ENCODE results near the gene ZFP1. TPM values are rescaled to one million over a fixed set of nuclear protein-coding genes. Genes with fewer than 3 reads are reported as not detected.
A peak's percentile ranks its signal among the peaks of the same experiment; 100 is the strongest.

ZFP1 gene
- total RNA-seq, 2 donors from 2014 or later, result 10.4 to 13.3 TPM

- Mint-ChIP-seq H3K36me3 (ENCODE audit: low read depth) (no peaks in the 10 kb centered on the region), H3K27me3 (ENCODE audit: insufficient read depth) (no peaks in the 10 kb centered on the region), H3K9me3 (peaks cover 5% of the 10 kb centered on the region), H3K4me3 (no peak overlapping the region), H3K27ac (no peak overlapping the region), H3K4me1 (no peaks in the 10 kb centered on the region)
- no peaks in the 10 kb centered on the region for H3K27me3 ChIP-seq (ENCODE audit: control insufficient read depth, insufficient read depth, low read length, poor library complexity, severe bottlenecking)
- H3K4me3 ChIP-seq (ENCODE audit: low read length), result no peak overlapping the region
- peak; percentile 79 for DNase-seq
- WGBS, 2 experiments (ENCODE audit: insufficient coverage in 1 of 2, insufficient read length in 1 of 2), result 66 to 69% methylated on average over 8 to 9 of the region's 9 CpGs
- H3K36me3 ChIP-seq (ENCODE audit: control insufficient read depth, insufficient read depth, low read length), result no peaks in the 10 kb centered on the region
- H3K9me3 ChIP-seq (ENCODE audit: control insufficient read depth, low read length), result no peaks in the 10 kb centered on the region
- no peak overlapping the region for H3K9ac ChIP-seq (ENCODE audit: extremely low read depth, low read length, poor library complexity, severe bottlenecking)
- peaks cover 4% of the 10 kb centered on the region for H3K4me1 ChIP-seq (ENCODE audit: control insufficient read depth, insufficient read depth, low read length)
- no peak for TF ChIP-seq CTCF (conservative IDR thresholded peaks at IDR 0.05)
- H3K27ac ChIP-seq (ENCODE audit: low read depth, low read length), result no peak overlapping the region
Measured at GRCh38 chr16:75138636-75139035, 9.7 kb upstream of the ZFP1 start.

DNA sequence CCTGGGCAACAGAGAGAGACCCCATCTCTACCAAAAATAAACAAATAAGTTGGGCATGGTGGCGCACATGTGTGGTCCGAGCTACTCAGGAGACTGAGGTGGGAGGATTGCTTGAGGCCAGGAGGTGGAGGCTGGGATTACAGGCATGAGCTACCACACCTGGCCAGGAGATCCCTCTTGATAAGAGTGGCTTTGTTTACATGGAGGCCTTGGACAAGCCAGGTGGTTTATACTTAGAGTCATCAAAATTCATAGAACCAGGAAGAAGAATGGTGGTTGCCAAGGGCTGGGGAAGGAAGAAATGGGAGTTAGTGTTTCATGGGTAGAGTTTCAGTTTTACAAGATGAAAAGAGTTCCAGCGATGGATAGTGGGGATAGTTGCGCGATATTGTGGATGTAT is 8.8 kb upstream of the ZFP1 start:
- no peak overlapping the region for H3K4me3 Mint-ChIP-seq
- 99 to 100% methylated on average over 1 to 5 of the region's 5 CpGs for WGBS, 2 experiments (ENCODE audit: insufficient coverage in 1 of 2, insufficient read length in 1 of 2)

DNA sequence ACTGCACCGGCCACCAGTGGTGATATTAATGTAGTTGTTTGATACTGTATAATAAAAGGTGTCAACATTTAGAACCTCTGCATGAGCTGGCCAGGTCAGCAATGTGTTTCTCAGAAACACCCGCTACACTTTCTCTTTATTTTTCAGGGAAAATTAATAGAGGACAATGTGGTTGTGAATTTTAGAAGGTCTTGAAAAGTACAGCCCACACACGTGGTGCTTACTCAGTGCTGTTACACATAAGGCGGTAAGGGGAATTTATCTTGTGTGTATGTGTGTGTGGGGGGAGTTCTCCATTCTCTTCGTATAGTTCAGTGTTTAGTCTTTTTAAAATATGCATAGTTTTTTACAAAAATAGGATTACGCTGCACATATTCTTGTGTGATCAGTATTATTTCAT is 4.4 kb upstream of the ZFP1 start:
- no peak overlapping the region for H3K9ac ChIP-seq (ENCODE audit: extremely low read depth, low read length, poor library complexity, severe bottlenecking)
- no peak for DNase-seq
- no peak overlapping the region for H3K27ac Mint-ChIP-seq
- peaks cover under 1% of the 10 kb centered on the region for H3K36me3 Mint-ChIP-seq (ENCODE audit: low read depth)
- H3K9me3 ChIP-seq (ENCODE audit: control insufficient read depth, low read length), result no peaks in the 10 kb centered on the region
- no peaks in the 10 kb centered on the region for H3K4me1 ChIP-seq (ENCODE audit: control insufficient read depth, insufficient read depth, low read length)
- H3K4me1 Mint-ChIP-seq, result peaks cover under 1% of the 10 kb centered on the region
- H3K4me3 Mint-ChIP-seq, result no peak overlapping the region
- peaks cover 15% of the 10 kb centered on the region for H3K9me3 Mint-ChIP-seq
- no peaks in the 10 kb centered on the region for H3K27me3 ChIP-seq (ENCODE audit: control insufficient read depth, insufficient read depth, low read length, poor library complexity, severe bottlenecking)
- 92 to 100% methylated on average over 3 to 6 of the region's 6 CpGs for WGBS, 2 experiments (ENCODE audit: insufficient coverage in 1 of 2, insufficient read length in 1 of 2)
- H3K27me3 Mint-ChIP-seq (ENCODE audit: insufficient read depth), result no peaks in the 10 kb centered on the region
- no peak overlapping the region for H3K4me3 ChIP-seq (ENCODE audit: low read length)
- H3K36me3 ChIP-seq (ENCODE audit: control insufficient read depth, insufficient read depth, low read length), result no peaks in the 10 kb centered on the region
- TF ChIP-seq CTCF (conservative IDR thresholded peaks at IDR 0.05), result no peak
- no peak overlapping the region for H3K27ac ChIP-seq (ENCODE audit: low read depth, low read length)

More for the DNA sequence above, 8.8 kb upstream of the ZFP1 start:
- Histone ChIP-seq H3K4me3 (ENCODE audit: low read length) (no peak overlapping the region), H3K27me3 (ENCODE audit: control insufficient read depth, insufficient read depth, low read length, poor library complexity, severe bottlenecking) (no peaks in the 10 kb centered on the region), H3K9ac (ENCODE audit: extremely low read depth, low read length, poor library complexity, severe bottlenecking) (no peak overlapping the region), H3K4me1 (ENCODE audit: control insufficient read depth, insufficient read depth, low read length) (peaks cover 4% of the 10 kb centered on the region), H3K36me3 (ENCODE audit: control insufficient read depth, insufficient read depth, low read length) (no peaks in the 10 kb centered on the region), H3K9me3 (ENCODE audit: control insufficient read depth, low read length) (no peaks in the 10 kb centered on the region), H3K27ac (ENCODE audit: low read depth, low read length) (no peak overlapping the region)
- Mint-ChIP-seq H3K36me3 (ENCODE audit: low read depth) (no peaks in the 10 kb centered on the region), H3K27ac (no peak overlapping the region), H3K27me3 (ENCODE audit: insufficient read depth) (no peaks in the 10 kb centered on the region), H3K4me1 (no peaks in the 10 kb centered on the region), H3K9me3 (peaks cover 5% of the 10 kb centered on the region)
- no peak for DNase-seq
- no peak for TF ChIP-seq CTCF (conservative IDR thresholded peaks at IDR 0.05)

Measured in endodermal cell (in vitro differentiated cells).